ENCODE measurements around the gene FILIP1. TPM values are rescaled to one million over a fixed set of nuclear protein-coding genes. Genes with fewer than 3 reads are reported as not detected.

The FILIP1 gene
- total RNA-seq, 1 experiment from 2014 or later: 0.15 TPM

GRCh38 chr6:75376347-75377024, 117.1 kb downstream of the FILIP1 start:
- no peaks in the 10 kb centered on the region for H3K27me3 ChIP-seq (ENCODE audit: low read length)
- H3K9me2 ChIP-seq (replicated peaks; ENCODE audit: insufficient read depth, low read length): no peaks in the 10 kb centered on the region
- DNase-seq: no peak
- no peaks in the 10 kb centered on the region for H3K79me2 ChIP-seq (ENCODE audit: low read length)
- H3K36me3 ChIP-seq (ENCODE audit: insufficient read depth, low read length): no peaks in the 10 kb centered on the region
- no peaks in the 10 kb centered on the region for H4K20me1 ChIP-seq (ENCODE audit: insufficient read depth, low read depth, low read length)
- H3K9ac ChIP-seq (ENCODE audit: low read length): no peak overlapping the region
- H3K4me3 ChIP-seq (ENCODE audit: low read length): no peak overlapping the region
- no peak overlapping the region for H2AFZ ChIP-seq (ENCODE audit: low read length)
- H3K4me2 ChIP-seq (ENCODE audit: low read depth, low read length, poor library complexity, severe bottlenecking): no peak overlapping the region
- no peaks in the 10 kb centered on the region for H3K4me1 ChIP-seq (ENCODE audit: low read length)
- H3K9me3 ChIP-seq (ENCODE audit: low read length): no peaks in the 10 kb centered on the region
- no peak overlapping the region for H3K27ac ChIP-seq (ENCODE audit: low read length)

GRCh38 chr6:75374961-75375400, 118.6 kb downstream of the FILIP1 start:
- no peak overlapping the region for H3K4me2 ChIP-seq (ENCODE audit: low read depth, low read length, poor library complexity, severe bottlenecking)
- H3K4me3 ChIP-seq (ENCODE audit: low read length): no peak overlapping the region
- no peak overlapping the region for H2AFZ ChIP-seq (ENCODE audit: low read length)
- H3K4me1 ChIP-seq (ENCODE audit: low read length): no peaks in the 10 kb centered on the region
- no peaks in the 10 kb centered on the region for H3K9me2 ChIP-seq (replicated peaks; ENCODE audit: insufficient read depth, low read length)
- no peaks in the 10 kb centered on the region for H4K20me1 ChIP-seq (ENCODE audit: insufficient read depth, low read depth, low read length)
- no peak for DNase-seq
- no peaks in the 10 kb centered on the region for H3K36me3 ChIP-seq (ENCODE audit: insufficient read depth, low read length)
- no peak overlapping the region for H3K9ac ChIP-seq (ENCODE audit: low read length)
- no peak overlapping the region for H3K27ac ChIP-seq (ENCODE audit: low read length)
- H3K27me3 ChIP-seq (ENCODE audit: low read length): no peaks in the 10 kb centered on the region
- H3K79me2 ChIP-seq (ENCODE audit: low read length): no peaks in the 10 kb centered on the region
- no peaks in the 10 kb centered on the region for H3K9me3 ChIP-seq (ENCODE audit: low read length)

- Histone ChIP-seq H3K27me3 (ENCODE audit: low read length) (no peaks in the 10 kb centered on the region), H3K9ac (ENCODE audit: low read length) (no peak overlapping the region), H3K36me3 (ENCODE audit: insufficient read depth, low read length) (no peaks in the 10 kb centered on the region), H3K27ac (ENCODE audit: low read length) (no peak overlapping the region), H4K20me1 (ENCODE audit: insufficient read depth, low read depth, low read length) (no peaks in the 10 kb centered on the region), H3K4me1 (ENCODE audit: low read length) (no peaks in the 10 kb centered on the region), H3K4me3 (ENCODE audit: low read length) (no peak overlapping the region), H3K4me2 (ENCODE audit: low read depth, low read length, poor library complexity, severe bottlenecking) (no peak overlapping the region), H2AFZ (ENCODE audit: low read length) (no peak overlapping the region), H3K79me2 (ENCODE audit: low read length) (no peaks in the 10 kb centered on the region), H3K9me2 (replicated peaks; ENCODE audit: insufficient read depth, low read length) (no peaks in the 10 kb centered on the region), H3K9me3 (ENCODE audit: low read length) (no peaks in the 10 kb centered on the region)
- no peak for DNase-seq
Measured at GRCh38 chr6:75372884-75373283, 120.7 kb downstream of the FILIP1 start.

GRCh38 chr6:75370011-75370410, 123.6 kb downstream of the FILIP1 start:
- no peaks in the 10 kb centered on the region for H3K79me2 ChIP-seq (ENCODE audit: low read length)
- no peaks in the 10 kb centered on the region for H4K20me1 ChIP-seq (ENCODE audit: insufficient read depth, low read depth, low read length)
- no peaks in the 10 kb centered on the region for H3K9me3 ChIP-seq (ENCODE audit: low read length)
- H3K9me2 ChIP-seq (replicated peaks; ENCODE audit: insufficient read depth, low read length): no peaks in the 10 kb centered on the region
- no peaks in the 10 kb centered on the region for H3K27me3 ChIP-seq (ENCODE audit: low read length)
- H3K36me3 ChIP-seq (ENCODE audit: insufficient read depth, low read length): no peaks in the 10 kb centered on the region
- DNase-seq: no peak
- H3K9ac ChIP-seq (ENCODE audit: low read length): no peak overlapping the region
- no peak overlapping the region for H3K4me3 ChIP-seq (ENCODE audit: low read length)
- no peak overlapping the region for H3K27ac ChIP-seq (ENCODE audit: low read length)
- no peaks in the 10 kb centered on the region for H3K4me1 ChIP-seq (ENCODE audit: low read length)
- no peak overlapping the region for H3K4me2 ChIP-seq (ENCODE audit: low read depth, low read length, poor library complexity, severe bottlenecking)
- H2AFZ ChIP-seq (ENCODE audit: low read length): no peak overlapping the region

- H2AFZ ChIP-seq (ENCODE audit: low read length): no peak overlapping the region
- no peak overlapping the region for H3K4me2 ChIP-seq (ENCODE audit: low read depth, low read length, poor library complexity, severe bottlenecking)
- no peak overlapping the region for H3K9ac ChIP-seq (ENCODE audit: low read length)
- no peaks in the 10 kb centered on the region for H3K27me3 ChIP-seq (ENCODE audit: low read length)
- no peaks in the 10 kb centered on the region for H3K36me3 ChIP-seq (ENCODE audit: insufficient read depth, low read length)
- H3K4me1 ChIP-seq (ENCODE audit: low read length): no peaks in the 10 kb centered on the region
- H3K9me2 ChIP-seq (replicated peaks; ENCODE audit: insufficient read depth, low read length): no peaks in the 10 kb centered on the region
- no peaks in the 10 kb centered on the region for H4K20me1 ChIP-seq (ENCODE audit: insufficient read depth, low read depth, low read length)
- DNase-seq: no peak
- no peaks in the 10 kb centered on the region for H3K9me3 ChIP-seq (ENCODE audit: low read length)
- no peaks in the 10 kb centered on the region for H3K79me2 ChIP-seq (ENCODE audit: low read length)
- H3K27ac ChIP-seq (ENCODE audit: low read length): no peak overlapping the region
- H3K4me3 ChIP-seq (ENCODE audit: low read length): no peak overlapping the region
Measured at GRCh38 chr6:75368864-75369402, 124.7 kb downstream of the FILIP1 start.

- Histone ChIP-seq H4K20me1 (ENCODE audit: insufficient read depth, low read depth, low read length) (no peaks in the 10 kb centered on the region), H3K4me1 (ENCODE audit: low read length) (no peaks in the 10 kb centered on the region), H3K4me3 (ENCODE audit: low read length) (no peak overlapping the region), H3K9me3 (ENCODE audit: low read length) (no peaks in the 10 kb centered on the region), H2AFZ (ENCODE audit: low read length) (no peak overlapping the region), H3K27ac (ENCODE audit: low read length) (no peak overlapping the region), H3K27me3 (ENCODE audit: low read length) (no peaks in the 10 kb centered on the region), H3K4me2 (ENCODE audit: low read depth, low read length, poor library complexity, severe bottlenecking) (no peak overlapping the region), H3K9me2 (replicated peaks; ENCODE audit: insufficient read depth, low read length) (no peaks in the 10 kb centered on the region), H3K36me3 (ENCODE audit: insufficient read depth, low read length) (no peaks in the 10 kb centered on the region), H3K79me2 (ENCODE audit: low read length) (no peaks in the 10 kb centered on the region), H3K9ac (ENCODE audit: low read length) (no peak overlapping the region)
- peak; percentile 58 for DNase-seq
Measured at GRCh38 chr6:75368151-75368779, 125.3 kb downstream of the FILIP1 start.

GRCh38 chr6:75363304-75363703, 130.3 kb downstream of the FILIP1 start:
- H3K9ac ChIP-seq (ENCODE audit: low read length): no peak overlapping the region
- no peak overlapping the region for H3K4me2 ChIP-seq (ENCODE audit: low read depth, low read length, poor library complexity, severe bottlenecking)
- H3K27ac ChIP-seq (ENCODE audit: low read length): no peak overlapping the region
- DNase-seq: no peak
- no peaks in the 10 kb centered on the region for H3K27me3 ChIP-seq (ENCODE audit: low read length)
- H2AFZ ChIP-seq (ENCODE audit: low read length): no peak overlapping the region
- no peaks in the 10 kb centered on the region for H3K9me2 ChIP-seq (replicated peaks; ENCODE audit: insufficient read depth, low read length)
- no peaks in the 10 kb centered on the region for H3K9me3 ChIP-seq (ENCODE audit: low read length)
- no peaks in the 10 kb centered on the region for H3K4me1 ChIP-seq (ENCODE audit: low read length)
- no peaks in the 10 kb centered on the region for H3K79me2 ChIP-seq (ENCODE audit: low read length)
- no peak overlapping the region for H3K4me3 ChIP-seq (ENCODE audit: low read length)
- no peaks in the 10 kb centered on the region for H4K20me1 ChIP-seq (ENCODE audit: insufficient read depth, low read depth, low read length)
- no peaks in the 10 kb centered on the region for H3K36me3 ChIP-seq (ENCODE audit: insufficient read depth, low read length)

- H3K27ac ChIP-seq (ENCODE audit: low read length): no peak overlapping the region
- H4K20me1 ChIP-seq (ENCODE audit: insufficient read depth, low read depth, low read length): no peaks in the 10 kb centered on the region
- no peak for DNase-seq
- no peak overlapping the region for H3K9ac ChIP-seq (ENCODE audit: low read length)
- no peaks in the 10 kb centered on the region for H3K9me2 ChIP-seq (replicated peaks; ENCODE audit: insufficient read depth, low read length)
- no peak overlapping the region for H3K4me2 ChIP-seq (ENCODE audit: low read depth, low read length, poor library complexity, severe bottlenecking)
- H3K4me3 ChIP-seq (ENCODE audit: low read length): no peak overlapping the region
- H3K79me2 ChIP-seq (ENCODE audit: low read length): no peaks in the 10 kb centered on the region
- H3K27me3 ChIP-seq (ENCODE audit: low read length): no peaks in the 10 kb centered on the region
- no peaks in the 10 kb centered on the region for H3K9me3 ChIP-seq (ENCODE audit: low read length)
- H3K4me1 ChIP-seq (ENCODE audit: low read length): no peaks in the 10 kb centered on the region
- no peak overlapping the region for H2AFZ ChIP-seq (ENCODE audit: low read length)
- H3K36me3 ChIP-seq (ENCODE audit: insufficient read depth, low read length): no peaks in the 10 kb centered on the region
Measured at GRCh38 chr6:75353644-75354043, 140.0 kb downstream of the FILIP1 start.
